IMR-90 (cell line): ENCODE measurements around the gene EML3. TPM values are rescaled to one million over a fixed set of nuclear protein-coding genes. Genes with fewer than 3 reads are reported as not detected.

Source experiments
- microRNA-seq, 2 experiments: library from miRNA; stranded (forward) in 1 of 2; unstranded in 1 of 2; fragments of 10-50 nt in 1 of 2; fragments of <30 nt in 1 of 2; gene quantifications in 1 of 2; microRNA quantifications in 1 of 2; one replicate each; pipeline versions ENCODE3 to v1.1.0; 2013 to 2020; ENCODE audit not compliant: insufficient read depth in 1 of 2, insufficient read length in 1 of 2, unreplicated experiment in 1 of 2
- polyA plus RNA-seq, 3 experiments: library from polyadenylated mRNA; depleted of rRNA; stranded (reverse); fragments of >200 nt; gene quantifications; 2 replicates each; pipeline ENCODE4 v1.2.3, GENCODE V29; 2012; ENCODE audit warnings: low replicate concordance in 1 of 3
- small RNA-seq, 5 experiments: library from RNA; depleted of rRNA; stranded (forward); fragments of <200 nt; gene quantifications; one replicate each; pipeline ENCODE3, GENCODE V24; 2012
- total RNA-seq: library from RNA; depleted of rRNA; stranded (reverse); fragments of >200 nt; gene quantifications from 2 replicates; pipeline ENCODE4 v1.2.3, GENCODE V29; 2012; rRNA removed

EML3 gene
- total and polyA plus RNA-seq, 2 of the 4 experiments (the other 2 are of a cell fraction), result 5.0 to 24.7 TPM

Small RNA genes within 50 kb of the gene (microRNA-seq; reads per million reads assigned to microRNA genes)
- gene AP001458.1 (ENCODE audit: insufficient read depth, insufficient read length), result not detected
- gene EEF1G (ENCODE audit: insufficient read depth, insufficient read length), result not detected
- gene MIR6747 (ENCODE audit: insufficient read depth in 1 of 2, insufficient read length in 1 of 2, unreplicated experiment in 1 of 2), result 0 to 9.3 reads per million in 2 experiments

Small RNA genes within 50 kb of the gene (small RNA-seq; reads per million reads assigned to genes)
- 0 reads per million in 5 experiments for gene AP001458.1
- 0 reads per million in 5 experiments for gene EEF1G
- 0 to 1.1 (median 0) reads per million in 5 experiments for gene MIR6747

Other genes with a start within 250 kb of the EML3 start
- gene SCGB1A1, start 193.7 kb downstream of the EML3 start, total RNA-seq, result not detected in 2 replicates
- not detected in 2 replicates for gene SCGB1A1, start 193.7 kb downstream of the EML3 start, polyA plus RNA-seq (2012; rRNA removed)
- 695 and 735 TPM in 2 replicates for gene AHNAK, start 66.0 kb downstream of the EML3 start, total RNA-seq
- 80.7 and 95.1 TPM in 2 replicates for gene AHNAK, start 66.0 kb downstream of the EML3 start, polyA plus RNA-seq (2012; rRNA removed)
- gene EEF1G, start 38.9 kb downstream of the EML3 start, total RNA-seq, result 1,598 and 1,857 TPM in 2 replicates
- gene EEF1G, start 38.9 kb downstream of the EML3 start, polyA plus RNA-seq (2012; rRNA removed), result 1,684 and 1,697 TPM in 2 replicates
- gene TUT1, start 21.3 kb downstream of the EML3 start, total RNA-seq, result 3.3 and 4.3 TPM in 2 replicates
- gene TUT1, start 21.3 kb downstream of the EML3 start, polyA plus RNA-seq (2012; rRNA removed), result 10.1 TPM in 2 replicates
- 126 and 136 TPM in 2 replicates for gene MTA2, start 10.9 kb downstream of the EML3 start, total RNA-seq
- gene MTA2, start 10.9 kb downstream of the EML3 start, polyA plus RNA-seq (2012; rRNA removed), result 28.0 and 34.8 TPM in 2 replicates
- 2.2 TPM in 2 replicates for gene ROM1, start 482 bp upstream of the EML3 start, total RNA-seq
- gene ROM1, start 482 bp upstream of the EML3 start, polyA plus RNA-seq (2012; rRNA removed), result 1.7 and 2.5 TPM in 2 replicates
- 10.4 and 10.6 TPM in 2 replicates for gene B3GAT3, start 9.2 kb upstream of the EML3 start, total RNA-seq
- 38.4 and 51.7 TPM in 2 replicates for gene B3GAT3, start 9.2 kb upstream of the EML3 start, polyA plus RNA-seq (2012; rRNA removed)
- gene GANAB, start 33.8 kb upstream of the EML3 start, total RNA-seq, result 182 and 209 TPM in 2 replicates
- gene GANAB, start 33.8 kb upstream of the EML3 start, polyA plus RNA-seq (2012; rRNA removed), result 323 and 344 TPM in 2 replicates
- gene INTS5, start 40.5 kb upstream of the EML3 start, total RNA-seq, result 8.9 and 11.8 TPM in 2 replicates
- 14.7 and 14.8 TPM in 2 replicates for gene INTS5, start 40.5 kb upstream of the EML3 start, polyA plus RNA-seq (2012; rRNA removed)
- gene C11orf98, start 52.4 kb upstream of the EML3 start, total RNA-seq, result 41.2 and 53.6 TPM in 2 replicates
- gene C11orf98, start 52.4 kb upstream of the EML3 start, polyA plus RNA-seq (2012; rRNA removed), result 62.3 and 68.9 TPM in 2 replicates
- 6.4 and 7.9 TPM in 2 replicates for gene CSKMT, start 52.5 kb upstream of the EML3 start, total RNA-seq
- 5.3 and 6.2 TPM in 2 replicates for gene CSKMT, start 52.5 kb upstream of the EML3 start, polyA plus RNA-seq (2012; rRNA removed)
- gene UQCC3, start 58.9 kb upstream of the EML3 start, total RNA-seq, result 5.7 and 6.7 TPM in 2 replicates
- gene UQCC3, start 58.9 kb upstream of the EML3 start, polyA plus RNA-seq (2012; rRNA removed), result 9.7 and 13.7 TPM in 2 replicates
- 1.4 and 1.6 TPM in 2 replicates for gene LBHD1, start 59.5 kb upstream of the EML3 start, total RNA-seq
- gene LBHD1, start 59.5 kb upstream of the EML3 start, polyA plus RNA-seq (2012; rRNA removed), result 2.9 and 4.0 TPM in 2 replicates
- gene UBXN1, start 66.3 kb upstream of the EML3 start, total RNA-seq, result 50.0 and 83.0 TPM in 2 replicates
- 81.6 and 96.9 TPM in 2 replicates for gene UBXN1, start 66.3 kb upstream of the EML3 start, polyA plus RNA-seq (2012; rRNA removed)
- gene LRRN4CL, start 76.8 kb upstream of the EML3 start, total RNA-seq, result 0.28 and 0.36 TPM in 2 replicates
- gene LRRN4CL, start 76.8 kb upstream of the EML3 start, polyA plus RNA-seq (2012; rRNA removed), result 0.84 and 1.1 TPM in 2 replicates
- gene BSCL2, start 94.6 kb upstream of the EML3 start, total RNA-seq, result 19.4 and 26.2 TPM in 2 replicates
- 46.0 and 47.1 TPM in 2 replicates for gene BSCL2, start 94.6 kb upstream of the EML3 start, polyA plus RNA-seq (2012; rRNA removed)
- not detected in 2 replicates for gene GNG3, start 94.9 kb upstream of the EML3 start, total RNA-seq
- not detected in 2 replicates for gene GNG3, start 94.9 kb upstream of the EML3 start, polyA plus RNA-seq (2012; rRNA removed)
- 3.9 and 5.0 TPM in 2 replicates for gene HNRNPUL2, start 114.7 kb upstream of the EML3 start, total RNA-seq
- gene HNRNPUL2, start 114.7 kb upstream of the EML3 start, polyA plus RNA-seq (2012; rRNA removed), result 25.5 and 30.2 TPM in 2 replicates
- 37.1 and 45.5 TPM in 2 replicates for gene TTC9C, start 115.7 kb upstream of the EML3 start, total RNA-seq
- gene TTC9C, start 115.7 kb upstream of the EML3 start, polyA plus RNA-seq (2012; rRNA removed), result 29.1 and 32.9 TPM in 2 replicates
- gene ZBTB3, start 141.4 kb upstream of the EML3 start, total RNA-seq, result 7.8 and 8.1 TPM in 2 replicates
- gene ZBTB3, start 141.4 kb upstream of the EML3 start, polyA plus RNA-seq (2012; rRNA removed), result 2.3 and 3.4 TPM in 2 replicates
- gene POLR2G, start 148.8 kb upstream of the EML3 start, total RNA-seq, result 110 and 154 TPM in 2 replicates
- gene POLR2G, start 148.8 kb upstream of the EML3 start, polyA plus RNA-seq (2012; rRNA removed), result 157 and 165 TPM in 2 replicates
- 8.1 and 9.5 TPM in 2 replicates for gene TAF6L, start 158.6 kb upstream of the EML3 start, total RNA-seq
- gene TAF6L, start 158.6 kb upstream of the EML3 start, polyA plus RNA-seq (2012; rRNA removed), result 13.5 and 14.5 TPM in 2 replicates
- gene TMEM179B, start 174.6 kb upstream of the EML3 start, total RNA-seq, result 20.0 and 29.4 TPM in 2 replicates
- 67.1 and 71.5 TPM in 2 replicates for gene TMEM179B, start 174.6 kb upstream of the EML3 start, polyA plus RNA-seq (2012; rRNA removed)
- gene TMEM223, start 179.2 kb upstream of the EML3 start, total RNA-seq, result 9.7 and 14.2 TPM in 2 replicates
- 15.7 and 18.0 TPM in 2 replicates for gene TMEM223, start 179.2 kb upstream of the EML3 start, polyA plus RNA-seq (2012; rRNA removed)
- gene NXF1, start 192.7 kb upstream of the EML3 start, total RNA-seq, result 26.3 and 27.5 TPM in 2 replicates
- 90.4 and 97.4 TPM in 2 replicates for gene NXF1, start 192.7 kb upstream of the EML3 start, polyA plus RNA-seq (2012; rRNA removed)
- 48.6 and 49.5 TPM in 2 replicates for gene STX5, start 219.3 kb upstream of the EML3 start, total RNA-seq
- 43.1 and 43.5 TPM in 2 replicates for gene STX5, start 219.3 kb upstream of the EML3 start, polyA plus RNA-seq (2012; rRNA removed)
- gene TEX54, start 220.1 kb upstream of the EML3 start, total RNA-seq, result not detected in 2 replicates
- gene TEX54, start 220.1 kb upstream of the EML3 start, polyA plus RNA-seq (2012; rRNA removed), result not detected in 2 replicates
- gene WDR74, start 226.8 kb upstream of the EML3 start, total RNA-seq, result 40.8 and 44.3 TPM in 2 replicates
- gene WDR74, start 226.8 kb upstream of the EML3 start, polyA plus RNA-seq (2012; rRNA removed), result 38.4 and 41.9 TPM in 2 replicates